22Rv1 (cell line): Measurements from ENCODE around the gene FKBP2.

Experiments used
- ZFX ChIP-seq: fragments of 450-650 bp; IDR thresholded peaks from 2 replicates; pipeline ENCODE4 v1.6.1; 2017; ENCODE audit warnings: antibody characterized with exemption, borderline replicate concordance
- TF ChIP-seq, protein P1 (sequence below): fragments of 450-650 bp; IDR thresholded peaks from 2 replicates; pipeline ENCODE4 v1.5.1; 2017; ENCODE audit warnings: mild to moderate bottlenecking

DNA sequence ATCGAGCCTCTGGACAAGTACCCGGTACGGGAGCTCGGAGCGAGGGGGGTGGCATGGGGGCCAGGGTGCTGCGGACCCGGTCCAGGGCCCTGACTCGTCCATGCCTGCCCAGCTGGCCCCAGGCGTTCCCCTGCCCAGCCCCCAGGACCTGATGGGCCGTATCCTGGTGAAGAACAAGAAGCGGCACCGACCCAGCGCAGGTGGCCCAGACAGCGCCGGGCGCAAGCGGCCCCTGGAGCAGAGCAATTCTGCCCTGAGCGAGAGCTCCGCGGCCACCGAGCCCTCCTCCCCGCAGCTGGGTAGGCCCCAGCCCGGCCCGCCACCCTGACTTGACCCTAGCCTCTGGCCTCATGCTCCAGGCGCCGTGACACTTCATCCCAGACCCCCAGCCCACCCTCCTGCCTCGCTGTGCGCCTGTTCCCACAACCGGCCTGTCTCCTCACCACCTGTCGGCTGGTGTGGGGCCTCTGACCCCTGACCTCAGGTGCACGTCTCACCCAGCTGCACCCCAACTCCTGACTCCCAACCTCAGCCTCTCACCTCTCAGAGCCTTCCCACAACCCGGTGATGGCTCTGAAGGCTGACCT is 18.1 kb downstream of the FKBP2 start:
- TF ChIP-seq, protein P1, sequence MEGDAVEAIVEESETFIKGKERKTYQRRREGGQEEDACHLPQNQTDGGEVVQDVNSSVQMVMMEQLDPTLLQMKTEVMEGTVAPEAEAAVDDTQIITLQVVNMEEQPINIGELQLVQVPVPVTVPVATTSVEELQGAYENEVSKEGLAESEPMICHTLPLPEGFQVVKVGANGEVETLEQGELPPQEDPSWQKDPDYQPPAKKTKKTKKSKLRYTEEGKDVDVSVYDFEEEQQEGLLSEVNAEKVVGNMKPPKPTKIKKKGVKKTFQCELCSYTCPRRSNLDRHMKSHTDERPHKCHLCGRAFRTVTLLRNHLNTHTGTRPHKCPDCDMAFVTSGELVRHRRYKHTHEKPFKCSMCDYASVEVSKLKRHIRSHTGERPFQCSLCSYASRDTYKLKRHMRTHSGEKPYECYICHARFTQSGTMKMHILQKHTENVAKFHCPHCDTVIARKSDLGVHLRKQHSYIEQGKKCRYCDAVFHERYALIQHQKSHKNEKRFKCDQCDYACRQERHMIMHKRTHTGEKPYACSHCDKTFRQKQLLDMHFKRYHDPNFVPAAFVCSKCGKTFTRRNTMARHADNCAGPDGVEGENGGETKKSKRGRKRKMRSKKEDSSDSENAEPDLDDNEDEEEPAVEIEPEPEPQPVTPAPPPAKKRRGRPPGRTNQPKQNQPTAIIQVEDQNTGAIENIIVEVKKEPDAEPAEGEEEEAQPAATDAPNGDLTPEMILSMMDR: no peak
- TF ChIP-seq ZFX: no peak
